HCT116 (cell line): ENCODE measurements around the gene KMT5C. TPM values are rescaled to one million over a fixed set of nuclear protein-coding genes. Genes with fewer than 3 reads are reported as not detected.

Source experiments
- ATAC-seq: fragments of 200-7000 bp; cut with Tn5 transposase; 2 replicates; pipeline ENCODE4 v1.9.1; 2020; ENCODE audit warnings: mild to moderate bottlenecking, moderate library complexity
- BruUV-seq: library from RNA; stranded (reverse); fragments of 400-500 nt; replicated peaks from 2 replicates; lab custom pipeline; 2021; lab: Mats Ljungman, UMichigan
- CTCF ChIA-PET: fragments of 300-600 bp; sonication (Branson Sonifier 250); formaldehyde crosslinking; loops from one replicate; lab custom pipeline; 2021; ENCODE audit warnings: antibody characterized with exemption; lab: Charles Lee
- POLR2A ChIA-PET: fragments of 300-600, 350-600 bp; sonication (Branson Sonifier 250); formaldehyde crosslinking; loops from one replicate; lab custom pipeline; 2021; ENCODE audit warnings: antibody characterized with exemption; lab: Charles Lee
- RAD21 ChIA-PET, 2 experiments: fragments of 300-600 bp; sonication (Branson Sonifier 250); formaldehyde crosslinking; loops; one replicate each; lab custom pipeline; 2023; ENCODE audit warnings: low total read pairs in 2 of 2; ENCODE audit not compliant: uncharacterized antibody in 2 of 2, unreplicated experiment in 2 of 2, low non-redundant PET in 1 of 2; lab: Charles Lee
- DNase-seq: peaks from one replicate; pipeline ENCODE4 v3.0.0-alpha.2; 2010; ENCODE audit warnings: low read depth, low spot score
- H2AFZ ChIP-seq: fragments of 200-600 bp; shearing (Covaris generic), sonication (generic); 2 replicates; pipeline ENCODE4 v1.6.1; 2017; ENCODE audit warnings: low read depth, mixed run types, mixed read lengths, antibody characterized with exemption, low read length; ENCODE audit not compliant: poor library complexity, severe bottlenecking
- H3K27ac ChIP-seq: 2 replicates; pipeline ENCODE4 v1.5.1; 2012; ENCODE audit warnings: low read depth, low read length
- H3K27me3 ChIP-seq: fragments of 200-600 bp; sonication (generic); 2 replicates; pipeline ENCODE4 v1.6.1; 2016; ENCODE audit warnings: mixed run types, low read length, mixed read lengths; ENCODE audit not compliant: insufficient read depth
- H3K36me3 ChIP-seq, 2 experiments: fragments of 200-500 bp in 1 of 2; fragments of 200-600 bp in 1 of 2; sonication (Bioruptor generic) in 1 of 2; sonication (generic) in 1 of 2; 2 replicates each; pipeline versions ENCODE4 v1.5.1 to v1.6.1; 2014 to 2016; ENCODE audit warnings: low read length in 2 of 2, inconsistent platforms in 1 of 2, mixed read lengths in 1 of 2, mixed run types in 1 of 2; ENCODE audit not compliant: insufficient read depth in 2 of 2, control insufficient read depth in 1 of 2
- H3K4me1 ChIP-seq, 2 experiments: fragments of 200-600 bp in 1 of 2; sonication (generic) in 1 of 2; 2 replicates each; pipeline versions ENCODE4 v1.5.1 to v1.6.1; 2012 to 2017; ENCODE audit warnings: low read length in 2 of 2, inconsistent platforms in 1 of 2, mild to moderate bottlenecking in 1 of 2, mixed read lengths in 1 of 2, mixed run types in 1 of 2, moderate library complexity in 1 of 2; ENCODE audit not compliant: insufficient read depth in 2 of 2, control insufficient read depth in 1 of 2
- H3K4me2 ChIP-seq: fragments of 200-600 bp; sonication (generic); 2 replicates; pipeline ENCODE4 v1.6.1; 2017; ENCODE audit warnings: mixed run types, low read length, mixed read lengths
- H3K4me3 ChIP-seq, 2 experiments: fragments of 200-600 bp in 1 of 2; sonication (generic) in 1 of 2; replicated peaks in 1 of 2; 2 replicates each; pipeline ENCODE4 v1.5.1; 2011 to 2016; ENCODE audit warnings: low read length in 2 of 2, control low read depth in 1 of 2, low read depth in 1 of 2, mild to moderate bottlenecking in 1 of 2, mixed read lengths in 1 of 2, mixed run types in 1 of 2
- H3K79me2 ChIP-seq: fragments of 200-600 bp; sonication (generic); 2 replicates; pipeline ENCODE4 v1.6.1; 2017; ENCODE audit warnings: mild to moderate bottlenecking, mixed run types, low read length, moderate library complexity, mixed read lengths; ENCODE audit not compliant: insufficient read depth
- H3K9ac ChIP-seq: fragments of 200-600 bp; sonication (generic); 2 replicates; pipeline ENCODE4 v1.6.1; 2016; ENCODE audit warnings: low read length, mixed read lengths
- H3K9me2 ChIP-seq: fragments of 200-600 bp; sonication (generic), shearing (Covaris generic); 2 replicates; pipeline ENCODE4 v1.6.1; 2017; ENCODE audit warnings: mixed run types, mild to moderate bottlenecking, moderate library complexity; ENCODE audit not compliant: insufficient read depth
- H3K9me3 ChIP-seq, 2 experiments: fragments of 200-500 bp in 1 of 2; fragments of 200-600 bp in 1 of 2; sonication (Bioruptor generic) in 1 of 2; sonication (generic) in 1 of 2; 2 replicates each; pipeline ENCODE4 v1.6.1; 2014 to 2017; ENCODE audit warnings: low read length in 2 of 2, mixed read lengths in 2 of 2, inconsistent platforms in 1 of 2, low read depth in 1 of 2, mild to moderate bottlenecking in 1 of 2, mixed run types in 1 of 2, moderate library complexity in 1 of 2; ENCODE audit not compliant: control insufficient read depth in 1 of 2, insufficient read depth in 1 of 2
- H4K20me1 ChIP-seq: fragments of 200-600 bp; sonication (generic), shearing (Covaris generic); 2 replicates; pipeline ENCODE4 v1.6.1; 2017; ENCODE audit warnings: mixed run types, mild to moderate bottlenecking, moderate library complexity; ENCODE audit not compliant: insufficient read depth
- EZH2 ChIP-seq: fragments of 200-600 bp; sonication (generic); IDR thresholded peaks from 2 replicates; pipeline ENCODE4 v1.6.1; 2017; ENCODE audit warnings: antibody characterized with exemption, mixed run types
- JUND ChIP-seq: IDR thresholded peaks from 2 replicates; pipeline ENCODE4 v1.6.1; 2012
- POLR2A ChIP-seq: IDR thresholded peaks from 2 replicates; pipeline ENCODE4 v1.7.0; 2011; ENCODE audit warnings: borderline replicate concordance; ENCODE audit not compliant: insufficient read depth, insufficient read length; ENCODE audit errors: extremely low read depth
- POLR2AphosphoS5 ChIP-seq: IDR thresholded peaks from 2 replicates; pipeline ENCODE4 v1.6.1; 2011; ENCODE audit warnings: mild to moderate bottlenecking, low read depth, low read length, moderate library complexity
- SP1 ChIP-seq: IDR thresholded peaks from 2 replicates; pipeline ENCODE4 v1.6.1; 2012; ENCODE audit warnings: low read depth
- ZNF274 ChIP-seq: fragments of 200-500 bp; sonication (Bioruptor generic); IDR thresholded peaks from 2 replicates; pipeline ENCODE4 v1.6.1; 2014; ENCODE audit warnings: mild to moderate bottlenecking, low read depth, low read length, inconsistent platforms
- intact Hi-C: fragments of 100-400 bp; cut with micrococcal nuclease; formaldehyde crosslinking; loops from 2 replicates; pipeline ENCODE4 v1.10.0; 2022
- total RNA-seq: library from RNA; stranded (reverse); gene quantifications from one replicate; pipeline ENCODE4 v1.2.1, GENCODE V29; 2021; ENCODE audit not compliant: unreplicated experiment
- TF ChIP-seq, protein P1 (sequence below): IDR thresholded peaks from 2 replicates; pipeline ENCODE4 v1.6.1; 2012; ENCODE audit warnings: low read depth
- TF ChIP-seq, protein P2 (sequence below): IDR thresholded peaks from 2 replicates; pipeline ENCODE4 v1.6.1; 2012

The KMT5C gene
- total RNA-seq, 1 experiment from 2014 or later = 27.5 TPM

DNA sequence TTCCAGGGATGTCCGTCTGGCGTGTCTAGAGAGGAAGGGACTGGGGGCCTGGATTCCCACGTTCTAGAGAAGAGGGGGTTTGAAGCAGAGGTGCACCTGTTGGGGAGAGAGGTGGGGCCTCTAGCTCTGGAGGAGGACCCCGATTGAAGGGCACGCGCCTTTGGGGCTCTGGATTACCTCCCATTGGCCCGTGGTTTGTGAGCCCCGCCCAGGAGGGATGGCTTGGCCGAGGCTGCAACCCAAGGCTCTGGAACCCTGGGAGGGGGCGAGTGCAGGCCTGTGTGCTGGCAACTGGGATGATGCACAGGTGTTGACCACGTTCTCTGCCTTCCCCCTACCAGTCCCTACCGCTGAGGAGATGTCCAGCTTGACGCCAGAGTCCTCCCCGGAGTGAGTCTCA lies 34.7 kb upstream of the KMT5C start:
- ChIA-PET RAD21 (no interaction called here), POLR2A (no interaction called here), CTCF (no interaction called here)
- H3K9ac ChIP-seq = no peak overlapping the region
- H3K79me2 ChIP-seq = no peaks in the 10 kb centered on the region
- TF ChIP-seq, protein P1, sequence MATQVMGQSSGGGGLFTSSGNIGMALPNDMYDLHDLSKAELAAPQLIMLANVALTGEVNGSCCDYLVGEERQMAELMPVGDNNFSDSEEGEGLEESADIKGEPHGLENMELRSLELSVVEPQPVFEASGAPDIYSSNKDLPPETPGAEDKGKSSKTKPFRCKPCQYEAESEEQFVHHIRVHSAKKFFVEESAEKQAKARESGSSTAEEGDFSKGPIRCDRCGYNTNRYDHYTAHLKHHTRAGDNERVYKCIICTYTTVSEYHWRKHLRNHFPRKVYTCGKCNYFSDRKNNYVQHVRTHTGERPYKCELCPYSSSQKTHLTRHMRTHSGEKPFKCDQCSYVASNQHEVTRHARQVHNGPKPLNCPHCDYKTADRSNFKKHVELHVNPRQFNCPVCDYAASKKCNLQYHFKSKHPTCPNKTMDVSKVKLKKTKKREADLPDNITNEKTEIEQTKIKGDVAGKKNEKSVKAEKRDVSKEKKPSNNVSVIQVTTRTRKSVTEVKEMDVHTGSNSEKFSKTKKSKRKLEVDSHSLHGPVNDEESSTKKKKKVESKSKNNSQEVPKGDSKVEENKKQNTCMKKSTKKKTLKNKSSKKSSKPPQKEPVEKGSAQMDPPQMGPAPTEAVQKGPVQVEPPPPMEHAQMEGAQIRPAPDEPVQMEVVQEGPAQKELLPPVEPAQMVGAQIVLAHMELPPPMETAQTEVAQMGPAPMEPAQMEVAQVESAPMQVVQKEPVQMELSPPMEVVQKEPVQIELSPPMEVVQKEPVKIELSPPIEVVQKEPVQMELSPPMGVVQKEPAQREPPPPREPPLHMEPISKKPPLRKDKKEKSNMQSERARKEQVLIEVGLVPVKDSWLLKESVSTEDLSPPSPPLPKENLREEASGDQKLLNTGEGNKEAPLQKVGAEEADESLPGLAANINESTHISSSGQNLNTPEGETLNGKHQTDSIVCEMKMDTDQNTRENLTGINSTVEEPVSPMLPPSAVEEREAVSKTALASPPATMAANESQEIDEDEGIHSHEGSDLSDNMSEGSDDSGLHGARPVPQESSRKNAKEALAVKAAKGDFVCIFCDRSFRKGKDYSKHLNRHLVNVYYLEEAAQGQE = no peak
- no peak for TF ChIP-seq SP1
- TF ChIP-seq, protein P2, sequence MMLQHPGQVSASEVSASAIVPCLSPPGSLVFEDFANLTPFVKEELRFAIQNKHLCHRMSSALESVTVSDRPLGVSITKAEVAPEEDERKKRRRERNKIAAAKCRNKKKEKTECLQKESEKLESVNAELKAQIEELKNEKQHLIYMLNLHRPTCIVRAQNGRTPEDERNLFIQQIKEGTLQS = no peak
- TF ChIP-seq POLR2A = no peak
- TF ChIP-seq ZNF274 = no peak
- no peak for TF ChIP-seq JUND
- no peak for TF ChIP-seq EZH2
- ATAC-seq (peak; percentile 37), DNase-seq (no peak)
- no peaks in the 10 kb centered on the region for H3K9me3 ChIP-seq
- H3K36me3 ChIP-seq = peaks cover 13 to 19% of the 10 kb centered on the region in 2 experiments; a peak in 3 of 4 replicates
- H3K27ac ChIP-seq = no peak overlapping the region
- BruUV-seq = no TSS peak
- no peaks in the 10 kb centered on the region for H3K27me3 ChIP-seq
- H3K4me2 ChIP-seq = no peak overlapping the region
- H3K4me3 ChIP-seq = no peak overlapping the region
- no peak overlapping the region for H2AFZ ChIP-seq
- no peaks in the 10 kb centered on the region for H3K9me2 ChIP-seq
- H4K20me1 ChIP-seq = no peaks in the 10 kb centered on the region
- peaks cover 0 to 7% of the 10 kb centered on the region in 2 experiments; a peak in 1 of 4 replicates for H3K4me1 ChIP-seq
- intact Hi-C loops = loop anchor here (5.0 kb wide), 1 partner anchor 77 kb away; the partner anchor contains the start of gene TMEM238

DNA sequence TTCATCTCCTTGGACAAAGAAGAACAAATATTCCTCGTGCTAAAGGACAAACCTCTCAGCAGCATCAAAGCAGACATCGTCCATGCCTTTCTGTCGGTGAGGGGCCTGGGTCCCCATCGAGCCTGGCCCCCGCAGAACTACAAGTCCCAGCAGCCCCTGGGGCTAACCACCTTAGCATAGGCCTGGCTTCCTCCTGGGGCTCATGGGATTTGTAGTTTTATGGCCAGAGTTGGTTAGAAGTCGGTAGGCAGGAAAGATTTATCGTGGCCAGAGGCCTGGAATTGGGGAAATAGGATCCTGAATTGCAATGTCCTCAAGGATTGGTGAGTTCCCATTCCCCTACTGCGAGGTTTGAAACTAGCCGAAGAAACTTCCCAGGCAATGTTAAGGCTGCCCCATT lies 34.2 kb upstream of the KMT5C start:
- POLR2A ChIA-PET = no interaction called here
- CTCF ChIA-PET = no interaction called here
- Histone ChIP-seq H2AFZ (no peak overlapping the region), H3K27me3 (no peaks in the 10 kb centered on the region), H3K79me2 (no peaks in the 10 kb centered on the region), H4K20me1 (no peaks in the 10 kb centered on the region), H3K27ac (no peak overlapping the region), H3K4me2 (no peak overlapping the region), H3K9me2 (no peaks in the 10 kb centered on the region), H3K4me3 (no peak overlapping the region), H3K9ac (no peak overlapping the region), H3K9me3 (no peaks in the 10 kb centered on the region), H3K36me3 (peaks cover 13 to 19% of the 10 kb centered on the region in 2 experiments; a peak in 3 of 4 replicates), H3K4me1 (peaks cover 0 to 7% of the 10 kb centered on the region in 2 experiments; a peak in 1 of 4 replicates)
- ATAC-seq (peak; percentile 71), DNase-seq (no peak)
- TF ChIP-seq, protein P2 = no peak
- TF ChIP-seq POLR2AphosphoS5 = 0 out of 2 replicates have a peak, but pooled peaks have one; percentile 30
- RAD21 ChIA-PET = no interaction called here
- BruUV-seq = no TSS peak
- intact Hi-C loops = no loop called here
